Mesothelial cell of epicardium (in vitro differentiated cells): ENCODE results near the gene SEMA4A. TPM values are rescaled to one million over a fixed set of nuclear protein-coding genes. Genes with fewer than 3 reads are reported as not detected.

Experiments
- DNase-seq, 2 experiments: peaks; one replicate each; pipeline ENCODE4 v3.0.0; 2021; ENCODE audit warnings: low spot score in 2 of 2; ENCODE audit not compliant: unreplicated experiment in 2 of 2
- H3K27ac Mint-ChIP-seq: 2 replicates; pipeline ENCODE4 v1.8.0; 2021; ENCODE audit warnings: mixed read lengths
- H3K27me3 Mint-ChIP-seq: 2 replicates; pipeline ENCODE4 v1.8.0; 2021; ENCODE audit warnings: low read depth, mixed read lengths
- H3K36me3 Mint-ChIP-seq: 2 replicates; pipeline ENCODE4 v1.8.0; 2021; ENCODE audit warnings: mixed read lengths
- H3K4me1 Mint-ChIP-seq: 2 replicates; pipeline ENCODE4 v1.8.0; 2021; ENCODE audit warnings: mixed read lengths
- H3K4me3 Mint-ChIP-seq: 2 replicates; pipeline ENCODE4 v1.8.0; 2021; ENCODE audit warnings: mild to moderate bottlenecking, moderate library complexity, mixed read lengths
- H3K9me3 Mint-ChIP-seq: 2 replicates; pipeline ENCODE4 v1.8.0; 2021; ENCODE audit warnings: mixed read lengths
- CTCF ChIP-seq: fragments of 200-600 bp; sonication (generic); IDR thresholded peaks from one replicate; pipeline ENCODE4 v1.5.0; 2021; ENCODE audit warnings: antibody characterized with exemption; ENCODE audit not compliant: unreplicated experiment
- total RNA-seq: library from RNA; stranded (reverse); gene quantifications from 3 replicates; pipeline ENCODE4 v1.2.1, GENCODE V29; 2021

The SEMA4A gene
- total RNA-seq, 1 donor from 2014 or later: 18.7 TPM

- TF ChIP-seq CTCF: no peak
- H3K27ac Mint-ChIP-seq: peak overlapping the region; percentile 92
- no peak for DNase-seq
- peaks cover 31% of the 10 kb centered on the region for H3K4me1 Mint-ChIP-seq
- H3K36me3 Mint-ChIP-seq: no peaks in the 10 kb centered on the region
- H3K27me3 Mint-ChIP-seq: peaks cover 14% of the 10 kb centered on the region
- no peak overlapping the region for H3K4me3 Mint-ChIP-seq
- no peaks in the 10 kb centered on the region for H3K9me3 Mint-ChIP-seq
These were observed 948 bp downstream of the SEMA4A start for GRCh38 chr1:156154317-156154749.

- Mint-ChIP-seq H3K9me3 (no peaks in the 10 kb centered on the region), H3K4me3 (no peak overlapping the region), H3K4me1 (peaks cover 29% of the 10 kb centered on the region), H3K36me3 (no peaks in the 10 kb centered on the region), H3K27me3 (no peaks in the 10 kb centered on the region), H3K27ac (no peak overlapping the region)
- no peak for DNase-seq
- TF ChIP-seq CTCF: no peak
These were observed 2.5 kb downstream of the SEMA4A start for GRCh38 chr1:156155756-156156510.

GRCh38 chr1:156157506-156157905 lies 4.1 kb downstream of the SEMA4A start:
- no peak for DNase-seq
- H3K4me1 Mint-ChIP-seq: peaks cover 35% of the 10 kb centered on the region
- H3K4me3 Mint-ChIP-seq: no peak overlapping the region
- no peaks in the 10 kb centered on the region for H3K9me3 Mint-ChIP-seq
- no peak for TF ChIP-seq CTCF
- H3K27me3 Mint-ChIP-seq: no peaks in the 10 kb centered on the region
- no peak overlapping the region for H3K27ac Mint-ChIP-seq
- no peaks in the 10 kb centered on the region for H3K36me3 Mint-ChIP-seq

- H3K4me1 Mint-ChIP-seq: peaks cover 33% of the 10 kb centered on the region
- H3K9me3 Mint-ChIP-seq: no peaks in the 10 kb centered on the region
- no peak for DNase-seq
- TF ChIP-seq CTCF: no peak
- H3K36me3 Mint-ChIP-seq: no peaks in the 10 kb centered on the region
- no peaks in the 10 kb centered on the region for H3K27me3 Mint-ChIP-seq
- H3K27ac Mint-ChIP-seq: no peak overlapping the region
- H3K4me3 Mint-ChIP-seq: no peak overlapping the region
These were observed 4.6 kb downstream of the SEMA4A start for GRCh38 chr1:156157966-156158365.

- no peak for DNase-seq
- Mint-ChIP-seq H3K27me3 (no peaks in the 10 kb centered on the region), H3K36me3 (peaks cover 9% of the 10 kb centered on the region), H3K27ac (peak overlapping the region; percentile 59), H3K4me1 (peaks cover 23% of the 10 kb centered on the region), H3K4me3 (peak overlapping the region; percentile 61), H3K9me3 (peaks cover 3% of the 10 kb centered on the region)
- no peak for TF ChIP-seq CTCF
These were observed 6.8 kb downstream of the SEMA4A start for GRCh38 chr1:156160000-156160742.
